NCI-H1048 (cell line): Measurements from ENCODE around the gene TUBA1B.
"Not testable (repeated sequence)": the region's sequence is repeated elsewhere in the genome, so short reads cannot be mapped to it uniquely, and the experiment has no call there.

ENCODE experiments used
- DNase-seq: peaks from one replicate; lab custom pipeline; 2025; lab: John Stamatoyannopoulos, UW

Gene TUBA1B

GRCh38 chr12:49131051-49131893 lies at the start of gene TUBA1B:
TUBA1B (minus strand) TSS chr12:49131395; CDS start chr12:49131300, 95 bp downstream.
- DNase-seq = peak; percentile 76

- no peak for DNase-seq
These were observed 43.0 kb upstream of the TUBA1B start for GRCh38 chr12:49174218-49174617.

- DNase-seq = no peak
These were observed 39.7 kb upstream of the TUBA1B start for GRCh38 chr12:49170924-49171323.

GRCh38 chr12:49165114-49165513 lies 33.9 kb upstream of the TUBA1B start:
- no peak for DNase-seq

GRCh38 chr12:49161901-49162300 lies 30.7 kb upstream of the TUBA1B start:
- not testable (repeated sequence) for DNase-seq

GRCh38 chr12:49161092-49161795 lies 30.0 kb upstream of the TUBA1B start:
- no peak for DNase-seq

- DNase-seq = no peak
These were observed 29.2 kb upstream of the TUBA1B start for GRCh38 chr12:49160399-49160798.

- DNase-seq = no peak
These were observed 23.0 kb upstream of the TUBA1B start for GRCh38 chr12:49154221-49154620.

GRCh38 chr12:49147384-49147783 lies 16.2 kb upstream of the TUBA1B start:
- no peak for DNase-seq

GRCh38 chr12:49146406-49146805 lies 15.2 kb upstream of the TUBA1B start:
- no peak for DNase-seq

GRCh38 chr12:49144384-49144783 lies 13.2 kb upstream of the TUBA1B start:
- no peak for DNase-seq

GRCh38 chr12:49138999-49139398 lies 7.8 kb upstream of the TUBA1B start:
- DNase-seq = no peak

GRCh38 chr12:49138587-49138986 lies 7.4 kb upstream of the TUBA1B start:
- no peak for DNase-seq

GRCh38 chr12:49137476-49137875 lies 6.3 kb upstream of the TUBA1B start:
- DNase-seq = no peak

GRCh38 chr12:49136997-49137396 lies 5.8 kb upstream of the TUBA1B start:
- not testable (repeated sequence) for DNase-seq

- DNase-seq = no peak
These were observed 2.4 kb upstream of the TUBA1B start for GRCh38 chr12:49133590-49133989.

- no peak for DNase-seq
These were observed 1.8 kb upstream of the TUBA1B start for GRCh38 chr12:49133014-49133413.

- DNase-seq = no peak
These were observed 783 bp upstream of the TUBA1B start for GRCh38 chr12:49131894-49132461.

- DNase-seq = peak; percentile 80
These were observed 794 bp downstream of the TUBA1B start for GRCh38 chr12:49130151-49131050.

GRCh38 chr12:49129332-49130150 lies 1.7 kb downstream of the TUBA1B start:
- no peak for DNase-seq

GRCh38 chr12:49127971-49128370 lies 3.2 kb downstream of the TUBA1B start:
- DNase-seq = not testable (repeated sequence)
